ENCODE data around the gene FYN.
A peak's percentile ranks its signal among the peaks of the same experiment; 100 is the strongest.

The FYN gene

DNA sequence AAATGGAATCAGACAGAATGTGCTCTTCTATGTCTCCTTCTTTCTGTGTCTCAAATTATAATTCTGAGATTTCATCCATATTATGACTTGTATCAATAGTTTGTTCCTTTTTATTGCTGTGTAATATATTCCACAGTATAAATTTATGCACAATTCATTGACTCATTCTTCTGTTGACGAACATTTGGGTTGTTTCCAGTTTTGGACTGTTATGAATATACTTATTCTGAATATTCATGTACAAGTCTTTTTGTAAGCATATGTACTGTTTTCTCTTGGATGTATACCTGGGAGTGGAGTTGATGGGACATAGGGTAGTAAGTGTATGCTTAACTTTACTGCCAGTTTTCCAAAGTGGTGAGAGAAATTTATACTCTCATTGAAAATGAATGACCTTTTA is 239.4 kb downstream of the FYN start:
- DNase-seq (ENCODE audit: low read depth): no peak
- H3K4me3 ChIP-seq (replicated peaks; ENCODE audit: low read depth, low read length): no peak overlapping the region
- TF ChIP-seq, protein P1, sequence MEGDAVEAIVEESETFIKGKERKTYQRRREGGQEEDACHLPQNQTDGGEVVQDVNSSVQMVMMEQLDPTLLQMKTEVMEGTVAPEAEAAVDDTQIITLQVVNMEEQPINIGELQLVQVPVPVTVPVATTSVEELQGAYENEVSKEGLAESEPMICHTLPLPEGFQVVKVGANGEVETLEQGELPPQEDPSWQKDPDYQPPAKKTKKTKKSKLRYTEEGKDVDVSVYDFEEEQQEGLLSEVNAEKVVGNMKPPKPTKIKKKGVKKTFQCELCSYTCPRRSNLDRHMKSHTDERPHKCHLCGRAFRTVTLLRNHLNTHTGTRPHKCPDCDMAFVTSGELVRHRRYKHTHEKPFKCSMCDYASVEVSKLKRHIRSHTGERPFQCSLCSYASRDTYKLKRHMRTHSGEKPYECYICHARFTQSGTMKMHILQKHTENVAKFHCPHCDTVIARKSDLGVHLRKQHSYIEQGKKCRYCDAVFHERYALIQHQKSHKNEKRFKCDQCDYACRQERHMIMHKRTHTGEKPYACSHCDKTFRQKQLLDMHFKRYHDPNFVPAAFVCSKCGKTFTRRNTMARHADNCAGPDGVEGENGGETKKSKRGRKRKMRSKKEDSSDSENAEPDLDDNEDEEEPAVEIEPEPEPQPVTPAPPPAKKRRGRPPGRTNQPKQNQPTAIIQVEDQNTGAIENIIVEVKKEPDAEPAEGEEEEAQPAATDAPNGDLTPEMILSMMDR (IDR thresholded peaks at IDR 0.05; ENCODE audit: low read length, missing control alignments): no peak

DNA sequence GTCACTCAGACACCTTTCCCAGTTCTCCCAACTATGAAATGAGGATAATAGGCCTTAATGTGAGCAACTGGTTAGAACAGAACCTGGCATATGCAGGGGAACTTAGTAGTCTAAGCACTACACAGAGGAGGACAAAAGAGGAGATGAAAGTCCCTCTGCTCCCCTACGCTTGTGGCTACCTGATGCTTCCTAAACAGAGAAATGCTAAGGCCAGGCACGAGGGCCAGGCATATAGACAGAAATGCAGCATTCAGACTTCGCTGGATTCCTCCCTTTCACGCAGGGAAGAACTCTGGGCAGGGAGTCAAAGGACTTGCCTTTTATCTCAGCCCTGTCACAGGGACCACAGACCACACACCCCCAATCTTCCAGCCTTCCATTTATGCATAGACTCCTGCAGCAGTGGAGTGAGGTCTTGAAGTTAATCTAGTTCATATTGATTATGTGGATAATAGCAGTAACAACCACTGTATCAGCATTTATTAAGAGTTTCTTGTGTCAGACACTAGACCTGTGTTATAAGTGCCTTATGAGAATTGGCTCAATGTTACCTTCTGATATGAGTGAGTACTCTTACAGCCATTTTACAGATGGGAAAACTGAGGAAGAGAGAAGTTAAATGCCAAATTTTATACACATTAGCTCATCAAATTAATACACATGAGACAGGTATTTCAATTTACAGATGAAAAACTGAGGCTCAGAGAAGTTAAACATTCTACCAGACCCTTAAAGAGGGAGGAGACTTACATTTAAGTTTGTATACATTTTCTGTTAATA is 240.6 kb downstream of the FYN start:
- TF ChIP-seq, protein P1 (IDR thresholded peaks at IDR 0.05; ENCODE audit: low read length, missing control alignments): no peak

DNA sequence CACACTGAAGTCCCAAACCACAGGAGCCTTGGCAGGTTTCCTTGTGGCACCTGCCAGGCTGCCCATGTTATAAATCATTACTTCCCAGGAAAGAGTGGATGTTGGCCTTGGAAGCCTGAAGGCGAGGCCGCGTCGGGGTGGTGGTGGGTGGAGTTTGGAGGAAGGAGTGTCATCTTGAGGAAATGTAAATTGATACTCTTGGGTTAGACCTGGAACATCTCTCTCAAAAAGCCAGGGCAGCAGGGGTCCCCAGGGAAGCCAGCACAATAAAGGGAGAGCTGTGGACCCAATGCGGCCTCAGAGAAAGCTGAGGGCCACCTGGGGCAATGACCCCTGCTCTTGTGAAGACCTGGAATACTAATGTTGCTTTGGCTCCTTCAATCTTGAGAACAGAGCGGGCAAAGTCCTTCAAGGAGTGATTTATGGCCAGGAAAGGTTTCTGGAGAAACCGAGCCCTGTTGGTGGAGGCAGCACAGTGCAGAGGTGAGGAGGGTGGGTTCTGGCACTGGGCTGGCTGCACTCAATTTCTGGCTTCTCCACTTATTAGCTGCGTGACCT is 241.3 kb downstream of the FYN start:
- DNase-seq (ENCODE audit: low read depth): no peak
- TF ChIP-seq, protein P1 (IDR thresholded peaks at IDR 0.05; ENCODE audit: low read length, missing control alignments): no peak

More for the DNA sequence above, 240.6 kb downstream of the FYN start:
- H3K4me3 ChIP-seq (replicated peaks; ENCODE audit: low read depth, low read length): no peak overlapping the region
- no peak for DNase-seq (ENCODE audit: low read depth)

DNA sequence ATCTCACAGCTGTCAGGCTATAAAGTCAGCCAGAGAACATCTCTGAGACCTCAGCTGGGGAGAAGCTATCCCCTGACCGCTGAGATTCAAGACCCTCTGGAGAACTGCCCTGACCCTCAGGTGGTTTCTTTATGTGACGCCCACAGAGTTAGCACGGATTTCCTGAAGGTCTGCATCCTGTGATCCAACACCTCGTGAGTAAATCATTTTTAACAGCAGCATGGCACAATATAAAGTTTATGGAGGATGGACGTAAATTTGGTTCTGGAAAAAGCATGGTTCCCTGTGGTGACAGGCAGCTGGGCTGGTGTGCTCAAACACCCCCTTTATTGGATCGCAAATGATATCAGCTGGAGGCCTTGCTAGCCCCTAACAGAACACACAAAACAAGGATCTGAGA is 242.2 kb downstream of the FYN start:
- no peak for DNase-seq (ENCODE audit: low read depth)
- TF ChIP-seq, protein P1 (IDR thresholded peaks at IDR 0.05; ENCODE audit: low read length, missing control alignments): no peak
- H3K4me3 ChIP-seq (replicated peaks; ENCODE audit: low read depth, low read length): no peak overlapping the region

More for the DNA sequence above, 241.3 kb downstream of the FYN start:
- no peak overlapping the region for H3K4me3 ChIP-seq (replicated peaks; ENCODE audit: low read depth, low read length)

DNA sequence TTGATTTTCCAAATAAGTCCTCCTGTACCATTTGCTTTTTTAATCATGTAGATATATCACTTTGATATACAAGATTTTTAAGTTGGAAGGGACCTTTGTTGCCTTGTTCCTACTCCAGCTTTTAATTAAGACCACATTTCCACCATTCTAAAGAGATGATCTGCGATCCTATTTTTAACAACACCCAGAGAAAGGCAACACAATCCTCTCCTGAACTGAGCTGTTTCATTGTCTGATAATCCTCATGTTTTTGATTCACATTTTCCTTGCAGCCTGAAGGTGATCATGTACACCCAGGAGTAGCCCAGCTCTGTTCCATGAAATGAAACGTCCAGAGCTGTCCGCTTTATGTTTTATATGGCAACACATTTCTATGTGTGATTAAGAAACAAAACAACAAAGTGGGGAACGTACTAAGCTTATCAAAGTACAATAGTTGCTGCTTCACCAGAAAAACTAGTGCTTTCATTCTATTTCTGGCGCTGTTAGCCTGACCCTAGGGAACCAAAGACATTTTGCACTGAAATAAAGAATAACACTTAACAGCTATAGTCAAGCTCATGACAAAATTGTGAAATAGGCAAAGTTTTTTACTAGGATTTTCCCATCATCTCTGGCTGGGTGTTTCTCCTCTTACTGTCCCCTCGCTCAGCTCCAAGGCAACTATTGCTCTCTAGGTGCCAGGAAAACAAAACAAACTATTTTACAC is 245.0 kb downstream of the FYN start:
- TF ChIP-seq, protein P1 (IDR thresholded peaks at IDR 0.05; ENCODE audit: low read length, missing control alignments): no peak
- peak; percentile 44 for DNase-seq (ENCODE audit: low read depth)
- no peak overlapping the region for H3K4me3 ChIP-seq (replicated peaks; ENCODE audit: low read depth, low read length)

DNA sequence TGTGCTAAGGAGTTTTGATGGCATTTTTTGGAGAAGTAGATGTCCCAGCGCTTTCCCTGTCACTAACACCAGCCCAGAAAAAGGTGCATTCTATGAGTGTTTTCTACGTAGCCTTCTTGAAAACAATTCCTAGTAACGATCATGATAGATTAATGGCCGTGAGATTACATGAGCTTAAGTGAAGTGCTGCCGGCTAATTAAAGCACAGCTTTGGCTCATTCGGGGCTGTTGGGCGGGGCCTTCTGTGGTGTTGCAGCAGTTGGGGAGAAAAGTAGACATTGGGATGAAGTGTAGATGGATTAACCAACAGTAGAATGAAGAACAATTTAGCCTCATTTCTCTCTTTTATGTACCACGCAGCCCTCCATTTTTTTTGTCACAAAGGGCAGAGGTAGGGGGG is 246.8 kb downstream of the FYN start:
- no peak for DNase-seq (ENCODE audit: low read depth)
- no peak overlapping the region for H3K4me3 ChIP-seq (replicated peaks; ENCODE audit: low read depth, low read length)
- TF ChIP-seq, protein P1 (IDR thresholded peaks at IDR 0.05; ENCODE audit: low read length, missing control alignments): no peak

All from fibroblast of pulmonary artery (primary cell).